Measurements from ENCODE around the gene MRPL55.

Gene MRPL55

GRCh38 chr1:228144993-228145343, 35.9 kb upstream of the MRPL55 start:
- Histone ChIP-seq H2BK5ac (ENCODE audit: low read length) (no peak overlapping the region), H3K36me3 (ENCODE audit: control insufficient read depth, insufficient read depth, low read length) (no peaks in the 10 kb centered on the region), H3K4me3 (ENCODE audit: low read length) (no peak overlapping the region), H3K18ac (ENCODE audit: low read length) (no peak overlapping the region), H3K27me3 (ENCODE audit: insufficient read depth, low read length, poor library complexity) (no peaks in the 10 kb centered on the region), H3K23ac (ENCODE audit: low read length) (no peak overlapping the region), H3K79me2 (ENCODE audit: control insufficient read depth, insufficient read depth, low read length) (peaks cover 36% of the 10 kb centered on the region), H2AK5ac (ENCODE audit: low read length) (no peak overlapping the region), H2BK120ac (ENCODE audit: low read depth, low read length) (no peak overlapping the region), H3K4me1 (ENCODE audit: control insufficient read depth, low read depth, low read length) (no peaks in the 10 kb centered on the region), H3K79me1 (ENCODE audit: low read length) (peaks cover 37% of the 10 kb centered on the region), H4K8ac (ENCODE audit: low read depth, low read length) (no peak overlapping the region), H3K56ac (ENCODE audit: low read length) (no peak overlapping the region), H3K4ac (ENCODE audit: low read depth, low read length) (no peak overlapping the region), H3K4me2 (ENCODE audit: low read length) (no peak overlapping the region), H3K9ac (ENCODE audit: low read length) (no peak overlapping the region), H2BK15ac (replicated peaks; ENCODE audit: low read depth) (no peak overlapping the region), H4K5ac (ENCODE audit: low read length) (no peak overlapping the region), H3K27ac (ENCODE audit: low read depth, low read length) (no peak overlapping the region)
- no peak for DNase-seq
- no CpG with 5 or more reads among the region's 8 CpGs for WGBS (ENCODE audit: extremely low coverage, insufficient coverage, low lambda C conversion rate)

DNA sequence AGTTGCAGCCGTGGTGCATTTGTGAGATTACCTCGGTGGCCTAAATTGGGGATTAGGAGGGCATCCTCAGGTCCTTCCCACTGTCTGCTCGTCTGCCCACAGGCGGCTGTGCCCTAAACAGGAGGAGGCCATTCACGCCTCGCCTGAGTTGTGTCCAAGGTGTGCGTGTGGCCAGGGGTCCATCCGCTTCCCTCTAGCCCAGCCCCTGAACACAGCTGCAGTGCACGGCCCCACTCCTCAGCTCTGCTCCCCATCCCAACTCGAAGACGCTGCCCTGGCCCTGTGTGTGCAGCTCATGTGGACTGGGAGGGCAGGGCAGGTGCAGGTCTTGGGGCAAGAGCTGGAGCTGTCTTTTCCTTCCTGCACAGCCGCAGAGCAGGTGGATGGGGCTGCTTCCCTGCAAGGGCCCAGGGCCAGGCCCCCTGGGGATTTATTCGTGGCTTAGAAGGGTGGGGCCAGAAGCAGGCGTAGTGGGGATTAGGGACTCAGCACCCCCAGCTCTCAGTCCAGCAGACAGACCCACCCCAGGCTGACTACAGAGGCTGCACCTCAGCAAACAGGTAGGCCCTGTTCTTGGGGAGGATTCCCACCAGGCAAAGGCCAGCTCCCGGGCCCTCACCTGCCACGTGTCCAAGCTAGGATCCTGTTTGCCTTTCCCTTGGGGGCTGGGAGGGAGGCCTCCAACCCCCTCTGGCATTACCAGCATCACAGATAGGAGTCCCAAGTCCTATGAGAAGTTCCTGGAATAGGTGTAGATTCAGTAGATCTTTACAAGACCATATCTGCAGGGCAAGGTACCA, 35.3 kb upstream of the MRPL55 start:
- H3K4me3 ChIP-seq (ENCODE audit: low read length) = no peak overlapping the region
- no peaks in the 10 kb centered on the region for H3K36me3 ChIP-seq (ENCODE audit: control insufficient read depth, insufficient read depth, low read length)
- peaks cover 36% of the 10 kb centered on the region for H3K79me2 ChIP-seq (ENCODE audit: control insufficient read depth, insufficient read depth, low read length)
- no peak overlapping the region for H3K4me2 ChIP-seq (ENCODE audit: low read length)
- no peaks in the 10 kb centered on the region for H3K27me3 ChIP-seq (ENCODE audit: insufficient read depth, low read length, poor library complexity)
- H3K27ac ChIP-seq (ENCODE audit: low read depth, low read length) = no peak overlapping the region
- peaks cover 37% of the 10 kb centered on the region for H3K79me1 ChIP-seq (ENCODE audit: low read length)
- H2BK15ac ChIP-seq (replicated peaks; ENCODE audit: low read depth) = no peak overlapping the region
- no peak overlapping the region for H4K5ac ChIP-seq (ENCODE audit: low read length)
- H3K9ac ChIP-seq (ENCODE audit: low read length) = no peak overlapping the region
- no CpG with 5 or more reads among the region's 16 CpGs for WGBS (ENCODE audit: extremely low coverage, insufficient coverage, low lambda C conversion rate)
- no peak overlapping the region for H3K23ac ChIP-seq (ENCODE audit: low read length)
- no peak overlapping the region for H2BK120ac ChIP-seq (ENCODE audit: low read depth, low read length)
- no peak overlapping the region for H3K4ac ChIP-seq (ENCODE audit: low read depth, low read length)
- H2BK5ac ChIP-seq (ENCODE audit: low read length) = no peak overlapping the region
- H3K18ac ChIP-seq (ENCODE audit: low read length) = no peak overlapping the region
- DNase-seq = no peak
- no peak overlapping the region for H4K8ac ChIP-seq (ENCODE audit: low read depth, low read length)
- H2AK5ac ChIP-seq (ENCODE audit: low read length) = no peak overlapping the region
- H3K56ac ChIP-seq (ENCODE audit: low read length) = no peak overlapping the region
- H3K4me1 ChIP-seq (ENCODE audit: control insufficient read depth, low read depth, low read length) = no peaks in the 10 kb centered on the region

GRCh38 chr1:228143480-228144192, 34.5 kb upstream of the MRPL55 start:
- DNase-seq = no peak
- Histone ChIP-seq H3K79me1 (ENCODE audit: low read length) (peaks cover 37% of the 10 kb centered on the region), H3K27ac (ENCODE audit: low read depth, low read length) (no peak overlapping the region), H3K4me1 (ENCODE audit: control insufficient read depth, low read depth, low read length) (no peaks in the 10 kb centered on the region), H3K27me3 (ENCODE audit: insufficient read depth, low read length, poor library complexity) (no peaks in the 10 kb centered on the region), H3K4me2 (ENCODE audit: low read length) (no peak overlapping the region), H3K23ac (ENCODE audit: low read length) (no peak overlapping the region), H3K9ac (ENCODE audit: low read length) (no peak overlapping the region), H3K18ac (ENCODE audit: low read length) (no peak overlapping the region), H2AK5ac (ENCODE audit: low read length) (no peak overlapping the region), H4K8ac (ENCODE audit: low read depth, low read length) (no peak overlapping the region), H2BK15ac (replicated peaks; ENCODE audit: low read depth) (no peak overlapping the region), H3K79me2 (ENCODE audit: control insufficient read depth, insufficient read depth, low read length) (peaks cover 36% of the 10 kb centered on the region), H4K5ac (ENCODE audit: low read length) (no peak overlapping the region), H3K56ac (ENCODE audit: low read length) (no peak overlapping the region), H3K4me3 (ENCODE audit: low read length) (no peak overlapping the region), H2BK5ac (ENCODE audit: low read length) (no peak overlapping the region), H3K36me3 (ENCODE audit: control insufficient read depth, insufficient read depth, low read length) (no peaks in the 10 kb centered on the region), H3K4ac (ENCODE audit: low read depth, low read length) (no peak overlapping the region), H2BK120ac (ENCODE audit: low read depth, low read length) (no peak overlapping the region)
- WGBS (ENCODE audit: extremely low coverage, insufficient coverage, low lambda C conversion rate) = no CpG with 5 or more reads among the region's 12 CpGs

DNA sequence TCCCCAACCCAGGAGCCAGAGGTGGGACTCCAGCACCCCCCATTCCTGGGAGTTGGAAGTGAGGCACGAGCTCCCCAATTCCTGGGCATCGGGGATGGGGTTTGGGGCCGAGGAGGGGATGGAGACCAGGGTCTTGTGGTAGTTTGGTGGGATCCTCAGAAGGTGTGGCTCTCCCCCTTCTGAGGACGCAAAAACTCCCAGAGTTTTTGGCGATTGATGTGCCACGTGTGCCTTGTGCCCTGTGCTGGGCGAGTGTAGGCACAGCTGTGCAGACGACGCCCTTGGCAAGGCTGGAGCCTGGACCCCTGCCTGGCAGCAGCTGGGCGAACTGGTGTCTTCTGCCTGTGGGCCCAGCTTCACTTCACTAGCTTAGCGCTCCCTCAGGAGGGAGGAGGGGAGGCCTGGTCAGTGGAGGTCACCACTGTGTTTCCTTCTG, 33.6 kb upstream of the MRPL55 start:
- no peaks in the 10 kb centered on the region for H3K27me3 ChIP-seq (ENCODE audit: insufficient read depth, low read length, poor library complexity)
- H4K8ac ChIP-seq (ENCODE audit: low read depth, low read length) = no peak overlapping the region
- H3K18ac ChIP-seq (ENCODE audit: low read length) = no peak overlapping the region
- no peak overlapping the region for H3K27ac ChIP-seq (ENCODE audit: low read depth, low read length)
- H3K79me2 ChIP-seq (ENCODE audit: control insufficient read depth, insufficient read depth, low read length) = peaks cover 36% of the 10 kb centered on the region
- no peak overlapping the region for H3K56ac ChIP-seq (ENCODE audit: low read length)
- no peak overlapping the region for H2BK15ac ChIP-seq (replicated peaks; ENCODE audit: low read depth)
- no peak overlapping the region for H4K5ac ChIP-seq (ENCODE audit: low read length)
- no peak overlapping the region for H3K9ac ChIP-seq (ENCODE audit: low read length)
- H2BK5ac ChIP-seq (ENCODE audit: low read length) = no peak overlapping the region
- H3K79me1 ChIP-seq (ENCODE audit: low read length) = peaks cover 37% of the 10 kb centered on the region
- H3K4me2 ChIP-seq (ENCODE audit: low read length) = no peak overlapping the region
- WGBS (ENCODE audit: extremely low coverage, insufficient coverage, low lambda C conversion rate) = no CpG with 5 or more reads among the region's 11 CpGs
- H3K4me1 ChIP-seq (ENCODE audit: control insufficient read depth, low read depth, low read length) = no peaks in the 10 kb centered on the region
- no peaks in the 10 kb centered on the region for H3K36me3 ChIP-seq (ENCODE audit: control insufficient read depth, insufficient read depth, low read length)
- no peak overlapping the region for H3K4me3 ChIP-seq (ENCODE audit: low read length)
- H3K23ac ChIP-seq (ENCODE audit: low read length) = no peak overlapping the region
- no peak overlapping the region for H2BK120ac ChIP-seq (ENCODE audit: low read depth, low read length)
- no peak overlapping the region for H2AK5ac ChIP-seq (ENCODE audit: low read length)
- DNase-seq = no peak
- no peak overlapping the region for H3K4ac ChIP-seq (ENCODE audit: low read depth, low read length)

DNA sequence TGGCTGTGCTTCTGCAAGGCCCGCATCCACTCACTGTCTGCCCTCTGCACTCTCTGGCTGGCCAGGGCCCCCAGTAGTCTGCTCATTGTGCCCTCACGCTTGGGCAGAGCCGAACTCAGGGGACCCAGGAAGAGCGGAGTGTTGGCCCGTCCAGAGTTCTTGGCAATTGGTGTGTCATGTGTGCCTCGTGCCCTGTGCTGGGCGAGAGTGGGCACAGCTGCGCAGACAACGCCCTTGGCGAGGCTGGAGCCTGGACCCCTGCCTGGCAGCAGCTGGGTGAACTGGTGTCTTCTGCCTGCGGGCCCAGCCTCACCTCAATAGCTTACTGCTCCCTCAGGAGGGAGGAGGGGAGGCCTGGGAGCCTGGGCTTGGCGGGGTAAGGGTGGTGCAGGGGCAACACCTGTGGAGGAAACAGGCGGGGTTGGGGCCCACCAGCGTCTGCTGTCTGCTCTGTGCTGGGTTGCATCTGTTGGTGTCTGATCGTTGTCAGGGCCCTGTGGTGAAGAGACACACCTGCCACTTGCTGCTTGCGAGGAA, 33.1 kb upstream of the MRPL55 start:
- Histone ChIP-seq H3K4me2 (ENCODE audit: low read length) (no peak overlapping the region), H2AK5ac (ENCODE audit: low read length) (no peak overlapping the region), H4K5ac (ENCODE audit: low read length) (no peak overlapping the region), H3K79me2 (ENCODE audit: control insufficient read depth, insufficient read depth, low read length) (peaks cover 36% of the 10 kb centered on the region), H3K27ac (ENCODE audit: low read depth, low read length) (no peak overlapping the region), H3K18ac (ENCODE audit: low read length) (no peak overlapping the region), H3K4me1 (ENCODE audit: control insufficient read depth, low read depth, low read length) (no peaks in the 10 kb centered on the region), H3K4ac (ENCODE audit: low read depth, low read length) (no peak overlapping the region), H2BK120ac (ENCODE audit: low read depth, low read length) (no peak overlapping the region), H2BK5ac (ENCODE audit: low read length) (no peak overlapping the region), H3K4me3 (ENCODE audit: low read length) (no peak overlapping the region), H3K36me3 (ENCODE audit: control insufficient read depth, insufficient read depth, low read length) (no peaks in the 10 kb centered on the region), H3K27me3 (ENCODE audit: insufficient read depth, low read length, poor library complexity) (no peaks in the 10 kb centered on the region), H3K9ac (ENCODE audit: low read length) (no peak overlapping the region), H4K8ac (ENCODE audit: low read depth, low read length) (no peak overlapping the region), H3K56ac (ENCODE audit: low read length) (no peak overlapping the region), H2BK15ac (replicated peaks; ENCODE audit: low read depth) (no peak overlapping the region), H3K79me1 (ENCODE audit: low read length) (peaks cover 37% of the 10 kb centered on the region), H3K23ac (ENCODE audit: low read length) (no peak overlapping the region)
- no CpG with 5 or more reads among the region's 16 CpGs for WGBS (ENCODE audit: extremely low coverage, insufficient coverage, low lambda C conversion rate)
- no peak for DNase-seq

Measured in mesendoderm (in vitro differentiated cells).